SK-N-SH (cell line): ENCODE results near the gene ARHGAP1. TPM values are rescaled to one million over a fixed set of nuclear protein-coding genes. Genes with fewer than 3 reads are reported as not detected.

Experiments
- CTCF ChIA-PET: fragments of 300-600, 350-600 bp; formaldehyde crosslinking; extraction: SDS; loops from one replicate; lab custom pipeline; 2021; lab: Yijun Ruan, JAX
- POLR2A ChIA-PET: fragments of 350-600 bp; sonication (Branson Sonifier 250); formaldehyde crosslinking; extraction: SDS; loops from one replicate; lab custom pipeline; 2020; ENCODE audit warnings: antibody characterized with exemption, inconsistent platforms; lab: Yijun Ruan, JAX
- DNase-seq: peaks from one replicate; pipeline ENCODE4 v3.0.0; 2012
- H2AFZ ChIP-seq: fragments of 200-600 bp; sonication (generic); 2 replicates; pipeline ENCODE4 v1.8.1; 2016; ENCODE audit warnings: antibody characterized with exemption, mild to moderate bottlenecking, low read depth
- H3F3A ChIP-seq: fragments of 200-600 bp; sonication (generic); replicated peaks from 2 replicates; pipeline ENCODE3; 2016; ENCODE audit warnings: antibody characterized with exemption, mild to moderate bottlenecking; ENCODE audit not compliant: insufficient read depth
- H3K27ac ChIP-seq, 2 experiments: fragments of 200-500 bp in 1 of 2; fragments of 200-600 bp in 1 of 2; sonication (Bioruptor generic) in 1 of 2; sonication (generic), shearing (Covaris generic) in 1 of 2; 2 replicates each; pipeline versions ENCODE4 v1.5.1 to v1.6.1; 2014 to 2016; ENCODE audit warnings: low read depth in 2 of 2, inconsistent platforms in 1 of 2, low read length in 1 of 2, mild to moderate bottlenecking in 1 of 2, mixed read lengths in 1 of 2
- H3K27me3 ChIP-seq: fragments of 200-600 bp; sonication (generic), shearing (Covaris generic); 2 replicates; pipeline ENCODE4 v1.6.1; 2016; ENCODE audit warnings: mixed run types; ENCODE audit not compliant: insufficient read depth
- H3K36me3 ChIP-seq, 2 experiments: fragments of 200-500 bp in 1 of 2; fragments of 200-600 bp in 1 of 2; sonication (Bioruptor generic) in 1 of 2; sonication (generic) in 1 of 2; replicated peaks in 1 of 2; 2 replicates each; pipeline versions ENCODE3 to v1.5.1; 2014 to 2016; ENCODE audit warnings: low read length in 1 of 2, mild to moderate bottlenecking in 1 of 2; ENCODE audit not compliant: insufficient read depth in 2 of 2, control insufficient read depth in 1 of 2
- H3K4me1 ChIP-seq, 2 experiments: fragments of 200-500 bp in 1 of 2; fragments of 200-600 bp in 1 of 2; sonication (Bioruptor generic) in 1 of 2; sonication (generic), shearing (Covaris generic) in 1 of 2; 2 replicates each; pipeline versions ENCODE4 v1.5.1 to v1.6.1; 2014 to 2016; ENCODE audit warnings: low read depth in 1 of 2, low read length in 1 of 2, mixed run types in 1 of 2; ENCODE audit not compliant: insufficient read depth in 2 of 2, control insufficient read depth in 1 of 2
- H3K4me2 ChIP-seq: fragments of 200-600 bp; sonication (generic), shearing (Covaris generic); 2 replicates; pipeline ENCODE4 v1.6.1; 2017; ENCODE audit warnings: mixed run types
- H3K4me3 ChIP-seq, 2 experiments: fragments of 200-500 bp in 1 of 2; fragments of 200-600 bp in 1 of 2; sonication (Bioruptor generic) in 1 of 2; sonication (generic), shearing (Covaris generic) in 1 of 2; 2 replicates each; pipeline versions ENCODE4 v1.5.1 to v1.8.1; 2014 to 2016; ENCODE audit warnings: low read depth in 2 of 2, inconsistent platforms in 1 of 2, low read length in 1 of 2, mild to moderate bottlenecking in 1 of 2, mixed read lengths in 1 of 2, moderate library complexity in 1 of 2
- H3K79me2 ChIP-seq: fragments of 200-600 bp; sonication (generic); 2 replicates; pipeline ENCODE4 v1.8.1; 2017; ENCODE audit warnings: mild to moderate bottlenecking; ENCODE audit not compliant: insufficient read depth
- H3K9ac ChIP-seq: fragments of 200-600 bp; sonication (generic); 2 replicates; pipeline ENCODE4 v1.6.1; 2017; ENCODE audit warnings: mixed run types
- H3K9me2 ChIP-seq: fragments of 200-600 bp; sonication (generic); 2 replicates; pipeline ENCODE4 v1.6.1; 2017; ENCODE audit warnings: mixed run types
- H3K9me3 ChIP-seq: fragments of 200-600 bp; sonication (generic); 2 replicates; pipeline ENCODE4 v1.6.1; 2017; ENCODE audit warnings: mixed run types, mild to moderate bottlenecking, moderate library complexity
- H4K20me1 ChIP-seq: fragments of 200-600 bp; sonication (generic); 2 replicates; pipeline ENCODE4 v1.6.1; 2017; ENCODE audit warnings: mild to moderate bottlenecking, mixed run types; ENCODE audit not compliant: insufficient read depth
- CHD2 ChIP-seq: fragments of 150-350 bp; IDR thresholded peaks from 2 replicates; pipeline ENCODE4 v1.6.1; 2018; ENCODE audit warnings: low read length; ENCODE audit not compliant: partially characterized antibody
- EP300 ChIP-seq, 2 experiments: IDR thresholded peaks; 2 replicates each; pipeline versions ENCODE4 v1.4.0 to v1.6.1; 2012; ENCODE audit warnings: borderline replicate concordance in 1 of 2, low read depth in 1 of 2, low read length in 1 of 2
- FOSL2 ChIP-seq: IDR thresholded peaks from 2 replicates; pipeline ENCODE4 v1.4.0; 2012; ENCODE audit warnings: low read depth, mild to moderate bottlenecking, moderate library complexity, borderline replicate concordance
- FOXJ3 ChIP-seq: sonication (generic); formaldehyde crosslinking; IDR thresholded peaks from 2 replicates; pipeline ENCODE4 v1.5.1; 2020; ENCODE audit warnings: mild to moderate bottlenecking, missing genetic modification reagents
- FOXM1 ChIP-seq: IDR thresholded peaks from 2 replicates; pipeline ENCODE4 v1.4.0; 2012; ENCODE audit warnings: low read depth, mild to moderate bottlenecking
- GABPA ChIP-seq: IDR thresholded peaks from 2 replicates; pipeline ENCODE4 v1.4.0; 2012; ENCODE audit warnings: low read depth, mild to moderate bottlenecking
- MAX ChIP-seq: IDR thresholded peaks from 2 replicates; pipeline ENCODE4 v1.4.0; 2012; ENCODE audit warnings: low read depth
- PBX3 ChIP-seq: IDR thresholded peaks from 2 replicates; pipeline ENCODE4; 2012
- POLR2AphosphoS5 ChIP-seq: IDR thresholded peaks from 2 replicates; pipeline ENCODE4 v1.6.1; 2012; ENCODE audit warnings: low read depth, low read length
- RCOR1 ChIP-seq: fragments of 150-350 bp; IDR thresholded peaks from 2 replicates; pipeline ENCODE4 v1.6.1; 2017; ENCODE audit warnings: antibody characterized with exemption, low read length
- SMC3 ChIP-seq: IDR thresholded peaks from 2 replicates; pipeline ENCODE4 v1.6.1; 2012; ENCODE audit warnings: low read depth, low read length, improper control_type of control experiment
- TAF1 ChIP-seq: IDR thresholded peaks from 2 replicates; pipeline ENCODE4 v1.6.1; 2012; ENCODE audit warnings: low read depth, mild to moderate bottlenecking, low read length, moderate library complexity, borderline replicate concordance
- TCF12 ChIP-seq: IDR thresholded peaks from 2 replicates; pipeline ENCODE4 v1.4.0; 2012
- TEAD4 ChIP-seq: IDR thresholded peaks from 2 replicates; pipeline ENCODE4 v1.4.0; 2012; ENCODE audit warnings: mild to moderate bottlenecking, borderline replicate concordance; ENCODE audit not compliant: insufficient read depth
- ZBTB33 ChIP-seq: IDR thresholded peaks from 2 replicates; pipeline ENCODE4 v1.4.0; 2012; ENCODE audit warnings: low read depth, borderline replicate concordance
- WGBS: methylation state at CpG from one replicate; pipeline ENCODE4 v1.1.6; 2017; ENCODE audit warnings: low lambda C conversion rate; 5-methylcytosine and 5-hydroxymethylcytosine counted together
- polyA plus RNA-seq, 3 experiments: library from polyadenylated mRNA; depleted of rRNA; stranded (reverse); fragments of >200 nt; gene quantifications; 2 replicates each; pipeline ENCODE4 v1.2.3, GENCODE V29; 2012
- TF ChIP-seq, protein P1 (sequence below): fragments of 200-600 bp; sonication (generic); IDR thresholded peaks from 2 replicates; pipeline ENCODE4 v1.6.1; 2017; ENCODE audit warnings: antibody characterized with exemption, mild to moderate bottlenecking, moderate library complexity
- TF ChIP-seq, protein P2 (sequence below): fragments of 150-350 bp; IDR thresholded peaks from 2 replicates; pipeline ENCODE4 v1.6.1; 2017; ENCODE audit warnings: antibody characterized with exemption, low read length, low read depth, borderline replicate concordance
- TF ChIP-seq, protein P3 (sequence below): IDR thresholded peaks from 2 replicates; pipeline ENCODE4 v1.4.0; 2012; ENCODE audit warnings: low read depth, borderline replicate concordance

Gene ARHGAP1
- polyA plus RNA-seq, 1 of the 3 experiments (the other 2 are of a cell fraction): 27.1 TPM

DNA sequence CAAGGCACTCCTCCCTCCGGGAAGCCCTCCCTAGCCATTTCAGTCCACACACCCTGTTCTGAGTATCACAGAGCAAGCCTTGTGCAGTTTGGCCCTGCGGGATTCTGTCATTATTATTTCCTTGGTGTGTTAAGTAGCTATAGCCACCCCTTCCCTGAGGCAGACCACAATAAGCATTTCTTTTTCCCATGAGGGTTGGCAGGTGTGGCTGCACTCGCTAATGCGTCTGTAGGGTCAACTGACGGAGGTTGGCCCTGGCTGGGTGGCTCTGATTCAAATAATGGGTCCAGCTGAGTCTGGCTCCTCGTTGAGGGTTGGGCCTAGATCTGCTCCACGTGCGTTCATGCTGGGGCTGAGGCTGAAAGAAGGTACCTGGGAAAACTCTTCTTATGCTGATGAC, 23.7 kb upstream of the ARHGAP1 start:
- WGBS: 76% methylated on average over 8 of the region's 8 CpGs
- TF ChIP-seq FOXJ3 (CRISPR knock-in tag) (no peak), CHD2 (no peak), POLR2AphosphoS5 (no peak), TCF12 (no peak), FOXM1 (no peak), EP300 (IDR thresholded peaks at IDR 0.05; ENCODE audit: borderline replicate concordance in 1 of 2, low read depth in 1 of 2, low read length in 1 of 2) (no peak), ZBTB33 (no peak), FOSL2 (no peak), SMC3 (no peak), RCOR1 (no peak), GABPA (no peak), TAF1 (no peak), PBX3 (no peak), MAX (no peak), TEAD4 (no peak)
- TF ChIP-seq, protein P1, sequence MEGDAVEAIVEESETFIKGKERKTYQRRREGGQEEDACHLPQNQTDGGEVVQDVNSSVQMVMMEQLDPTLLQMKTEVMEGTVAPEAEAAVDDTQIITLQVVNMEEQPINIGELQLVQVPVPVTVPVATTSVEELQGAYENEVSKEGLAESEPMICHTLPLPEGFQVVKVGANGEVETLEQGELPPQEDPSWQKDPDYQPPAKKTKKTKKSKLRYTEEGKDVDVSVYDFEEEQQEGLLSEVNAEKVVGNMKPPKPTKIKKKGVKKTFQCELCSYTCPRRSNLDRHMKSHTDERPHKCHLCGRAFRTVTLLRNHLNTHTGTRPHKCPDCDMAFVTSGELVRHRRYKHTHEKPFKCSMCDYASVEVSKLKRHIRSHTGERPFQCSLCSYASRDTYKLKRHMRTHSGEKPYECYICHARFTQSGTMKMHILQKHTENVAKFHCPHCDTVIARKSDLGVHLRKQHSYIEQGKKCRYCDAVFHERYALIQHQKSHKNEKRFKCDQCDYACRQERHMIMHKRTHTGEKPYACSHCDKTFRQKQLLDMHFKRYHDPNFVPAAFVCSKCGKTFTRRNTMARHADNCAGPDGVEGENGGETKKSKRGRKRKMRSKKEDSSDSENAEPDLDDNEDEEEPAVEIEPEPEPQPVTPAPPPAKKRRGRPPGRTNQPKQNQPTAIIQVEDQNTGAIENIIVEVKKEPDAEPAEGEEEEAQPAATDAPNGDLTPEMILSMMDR: no peak
- TF ChIP-seq, protein P2, sequence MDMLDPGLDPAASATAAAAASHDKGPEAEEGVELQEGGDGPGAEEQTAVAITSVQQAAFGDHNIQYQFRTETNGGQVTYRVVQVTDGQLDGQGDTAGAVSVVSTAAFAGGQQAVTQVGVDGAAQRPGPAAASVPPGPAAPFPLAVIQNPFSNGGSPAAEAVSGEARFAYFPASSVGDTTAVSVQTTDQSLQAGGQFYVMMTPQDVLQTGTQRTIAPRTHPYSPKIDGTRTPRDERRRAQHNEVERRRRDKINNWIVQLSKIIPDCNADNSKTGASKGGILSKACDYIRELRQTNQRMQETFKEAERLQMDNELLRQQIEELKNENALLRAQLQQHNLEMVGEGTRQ: no peak
- TF ChIP-seq, protein P3, sequence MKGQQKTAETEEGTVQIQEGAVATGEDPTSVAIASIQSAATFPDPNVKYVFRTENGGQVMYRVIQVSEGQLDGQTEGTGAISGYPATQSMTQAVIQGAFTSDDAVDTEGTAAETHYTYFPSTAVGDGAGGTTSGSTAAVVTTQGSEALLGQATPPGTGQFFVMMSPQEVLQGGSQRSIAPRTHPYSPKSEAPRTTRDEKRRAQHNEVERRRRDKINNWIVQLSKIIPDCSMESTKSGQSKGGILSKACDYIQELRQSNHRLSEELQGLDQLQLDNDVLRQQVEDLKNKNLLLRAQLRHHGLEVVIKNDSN: no peak
- DNase-seq: no peak
- no peak overlapping the region for H2AFZ ChIP-seq
- H3K27me3 ChIP-seq: no peaks in the 10 kb centered on the region
- no peaks in the 10 kb centered on the region for H3K9me3 ChIP-seq
- no peaks in the 10 kb centered on the region for H3K79me2 ChIP-seq
- no peaks in the 10 kb centered on the region for H3F3A ChIP-seq
- H3K4me2 ChIP-seq: no peak overlapping the region
- POLR2A ChIA-PET: no interaction called here
- H3K9me2 ChIP-seq: no peaks in the 10 kb centered on the region
- H3K9ac ChIP-seq: no peak overlapping the region
- CTCF ChIA-PET: interaction anchor here (1.3 kb wide), 1 partner anchor 13 kb away, joined by 3 read pairs; no protein-coding TSS in a partner anchor
- no peaks in the 10 kb centered on the region for H3K4me1 ChIP-seq
- H3K4me3 ChIP-seq: no peak overlapping the region
- no peaks in the 10 kb centered on the region for H3K36me3 ChIP-seq
- H3K27ac ChIP-seq: no peak overlapping the region
- H4K20me1 ChIP-seq: no peaks in the 10 kb centered on the region
